ENCODE measurements around the gene CCDC188. TPM values are rescaled to one million over a fixed set of nuclear protein-coding genes. Genes with fewer than 3 reads are reported as not detected.

CCDC188 gene
- total RNA-seq, 1 donor from 2014 or later, result 8.6 TPM

GRCh38 chr22:20172141-20172613 is 21.3 kb upstream of the CCDC188 start:
- no peaks in the 10 kb centered on the region for H3K27me3 Mint-ChIP-seq (ENCODE audit: low read depth)
- H3K36me3 Mint-ChIP-seq (ENCODE audit: low read depth), result no peaks in the 10 kb centered on the region
- H3K9me3 Mint-ChIP-seq, result no peaks in the 10 kb centered on the region
- no peak overlapping the region for H3K27ac Mint-ChIP-seq (ENCODE audit: unreplicated experiment)
- no peak for DNase-seq (ENCODE audit: low read depth, low spot score)
- H3K4me1 Mint-ChIP-seq, result peaks cover under 1% of the 10 kb centered on the region
- no peak for TF ChIP-seq CTCF (conservative IDR thresholded peaks at IDR 0.05)
- H3K4me3 Mint-ChIP-seq, result no peak overlapping the region

GRCh38 chr22:20171288-20172140 is 20.7 kb upstream of the CCDC188 start:
- no peak for DNase-seq (ENCODE audit: low read depth, low spot score)
- H3K27me3 Mint-ChIP-seq (ENCODE audit: low read depth), result no peaks in the 10 kb centered on the region
- no peaks in the 10 kb centered on the region for H3K36me3 Mint-ChIP-seq (ENCODE audit: low read depth)
- H3K4me3 Mint-ChIP-seq, result no peak overlapping the region
- TF ChIP-seq CTCF (conservative IDR thresholded peaks at IDR 0.05), result no peak
- H3K4me1 Mint-ChIP-seq, result no peaks in the 10 kb centered on the region
- no peak overlapping the region for H3K27ac Mint-ChIP-seq (ENCODE audit: unreplicated experiment)
- no peaks in the 10 kb centered on the region for H3K9me3 Mint-ChIP-seq

GRCh38 chr22:20170170-20170569 is 19.3 kb upstream of the CCDC188 start:
- no peak for TF ChIP-seq CTCF (conservative IDR thresholded peaks at IDR 0.05)
- Mint-ChIP-seq H3K4me1 (no peaks in the 10 kb centered on the region), H3K4me3 (no peak overlapping the region), H3K27me3 (ENCODE audit: low read depth) (no peaks in the 10 kb centered on the region), H3K9me3 (no peaks in the 10 kb centered on the region), H3K36me3 (ENCODE audit: low read depth) (no peaks in the 10 kb centered on the region), H3K27ac (ENCODE audit: unreplicated experiment) (no peak overlapping the region)
- no peak for DNase-seq (ENCODE audit: low read depth, low spot score)

GRCh38 chr22:20169253-20169822 is 18.5 kb upstream of the CCDC188 start:
- Mint-ChIP-seq H3K4me3 (no peak overlapping the region), H3K36me3 (ENCODE audit: low read depth) (no peaks in the 10 kb centered on the region), H3K27ac (ENCODE audit: unreplicated experiment) (no peak overlapping the region), H3K4me1 (no peaks in the 10 kb centered on the region), H3K27me3 (ENCODE audit: low read depth) (no peaks in the 10 kb centered on the region), H3K9me3 (peaks cover under 1% of the 10 kb centered on the region)
- no peak for TF ChIP-seq CTCF (conservative IDR thresholded peaks at IDR 0.05)
- DNase-seq (ENCODE audit: low read depth, low spot score), result no peak

GRCh38 chr22:20167643-20168322 is 16.9 kb upstream of the CCDC188 start:
- Mint-ChIP-seq H3K27ac (ENCODE audit: unreplicated experiment) (no peak overlapping the region), H3K4me3 (no peak overlapping the region), H3K27me3 (ENCODE audit: low read depth) (no peaks in the 10 kb centered on the region), H3K9me3 (peaks cover 3% of the 10 kb centered on the region), H3K4me1 (no peaks in the 10 kb centered on the region), H3K36me3 (ENCODE audit: low read depth) (no peaks in the 10 kb centered on the region)
- DNase-seq (ENCODE audit: low read depth, low spot score), result no peak
- TF ChIP-seq CTCF (conservative IDR thresholded peaks at IDR 0.05), result no peak
